A549 treated with AZD9567 at 1 μM for 4 hours (cell line): Measurements from ENCODE around the gene ABHD12. TPM values are rescaled to one million over a fixed set of nuclear protein-coding genes. Genes with fewer than 3 reads are reported as not detected.

Source experiments
- total RNA-seq: library from RNA; stranded (reverse); fragments of 200-300 nt; extraction: Qiagen RNA extraction; gene quantifications from 5 replicates; pipeline ENCODE4 v1.2.3, GENCODE V29; 2022; ENCODE audit not compliant: insufficient read depth

ABHD12 gene
- total RNA-seq, result 99.0 to 138 TPM (median 128 TPM) in 5 replicates

DNA sequence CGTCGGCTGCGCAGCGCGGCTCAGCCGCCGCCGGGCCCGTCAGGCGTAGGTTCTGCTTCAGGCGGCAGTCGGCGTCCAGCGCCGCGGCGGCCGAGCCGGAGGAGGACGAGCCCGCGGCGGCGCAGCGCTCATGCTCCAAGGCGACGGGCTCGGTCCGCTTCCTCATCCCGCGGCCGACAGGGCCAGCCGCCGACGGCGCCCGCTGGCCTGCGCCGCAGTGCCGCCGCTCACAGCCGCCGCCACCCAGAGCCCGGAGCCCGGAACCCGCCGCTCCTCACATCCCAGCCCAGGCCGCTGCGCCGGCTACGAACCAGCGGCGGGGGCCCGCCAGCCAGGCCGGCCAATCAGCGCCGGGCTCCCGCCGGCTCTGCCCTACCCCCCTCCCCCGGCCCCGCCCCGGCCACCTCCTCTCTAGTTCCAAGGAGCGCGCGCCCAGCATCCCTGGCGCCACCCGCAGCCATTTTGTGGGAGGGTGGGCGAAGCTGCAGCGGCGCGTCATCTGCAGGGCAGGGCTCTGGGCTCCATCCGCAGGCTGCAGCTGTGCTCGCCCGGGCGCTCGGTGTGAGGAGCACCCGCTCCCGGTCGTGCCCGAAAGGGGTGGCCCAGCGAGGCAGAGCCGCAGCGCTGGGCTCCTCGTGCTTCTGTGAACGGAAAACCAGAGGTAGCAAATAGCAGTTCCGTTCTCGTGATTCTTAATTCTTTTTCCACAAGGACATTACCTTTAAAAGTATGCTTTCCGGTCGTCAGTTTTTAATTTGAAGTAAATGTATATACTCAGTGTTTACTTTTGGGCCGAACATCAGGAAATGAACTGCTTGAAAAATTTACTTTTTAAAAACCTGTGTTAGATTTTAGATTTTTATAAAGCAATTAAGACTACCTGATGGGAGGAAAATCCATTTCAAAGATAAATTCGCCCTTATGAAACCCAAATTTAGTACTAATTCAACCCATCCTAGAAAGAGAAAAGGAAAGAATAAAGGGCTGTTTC, at the start of gene ABHD12:
Gene ABHD12 (minus strand): TSS at position 298 of the 991 bp plus-strand sequence. CDS start 132 bp downstream, at position 166.

DNA sequence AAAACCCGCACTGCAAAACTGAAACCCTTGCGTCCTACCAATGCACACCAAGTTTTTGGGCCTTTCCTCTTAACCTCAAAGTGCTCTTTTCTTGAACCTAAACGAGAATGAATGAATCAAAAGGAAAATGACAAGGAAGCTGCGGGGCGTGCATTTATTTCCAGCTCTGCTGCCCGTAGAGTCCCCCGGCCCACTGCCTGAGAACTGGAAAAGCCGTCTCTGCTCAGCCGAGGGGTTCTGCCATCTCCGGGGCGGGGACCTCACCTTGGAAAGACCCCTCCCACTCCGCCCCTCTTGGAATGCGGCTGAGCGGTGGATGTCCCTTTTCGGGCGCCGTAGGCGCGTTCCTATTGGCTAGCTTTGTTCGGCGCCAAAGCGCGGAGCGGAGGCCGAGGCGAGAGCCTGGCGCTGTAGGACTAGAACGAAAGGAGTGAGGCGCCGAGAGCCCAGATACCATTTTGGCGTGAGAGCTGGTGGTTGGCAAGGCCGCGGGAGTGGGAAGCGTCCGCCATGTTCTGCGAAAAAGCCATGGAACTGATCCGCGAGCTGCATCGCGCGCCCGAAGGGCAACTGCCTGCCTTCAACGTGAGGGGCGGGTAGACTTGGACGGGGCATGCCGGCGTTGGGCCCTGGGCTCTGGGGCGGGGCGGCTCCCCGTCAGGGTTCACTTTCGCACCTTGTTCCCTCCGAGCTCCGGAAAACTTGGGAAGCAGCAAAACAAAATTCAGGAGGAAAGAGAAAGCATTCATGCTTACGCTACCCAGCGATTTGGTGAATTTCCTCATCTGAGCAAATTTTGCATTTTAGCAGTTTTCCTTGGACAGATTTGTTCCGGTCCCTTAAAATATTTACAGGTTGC, 16.9 kb upstream of the ABHD12 start, which contains the start of gene GINS1:
Gene GINS1 (plus strand): TSS at position 363 of the 859 bp plus-strand sequence. CDS start 148 bp downstream, at position 511.

Other genes with a start within 250 kb of the ABHD12 start
- 157 to 186 TPM (median 164 TPM) in 5 replicates for gene ENTPD6, start 195.1 kb downstream of the ABHD12 start, total RNA-seq
- gene PYGB, start 142.8 kb downstream of the ABHD12 start, total RNA-seq, result 282 to 375 TPM (median 345 TPM) in 5 replicates
- 27.6 to 35.7 TPM (median 32.4 TPM) in 5 replicates for gene GINS1, start 16.8 kb upstream of the ABHD12 start, total RNA-seq
- 13.4 to 15.8 TPM (median 14.8 TPM) in 5 replicates for gene NINL, start 194.7 kb upstream of the ABHD12 start, total RNA-seq
- 7.6 to 9.6 TPM (median 8.2 TPM) in 5 replicates for gene NANP, start 233.2 kb upstream of the ABHD12 start, total RNA-seq